ENCODE results near the gene LRRC10B.

The LRRC10B gene

GRCh38 chr11:61549662-61550568 lies 41.4 kb downstream of the LRRC10B start:
- no peak for DNase-seq

DNA sequence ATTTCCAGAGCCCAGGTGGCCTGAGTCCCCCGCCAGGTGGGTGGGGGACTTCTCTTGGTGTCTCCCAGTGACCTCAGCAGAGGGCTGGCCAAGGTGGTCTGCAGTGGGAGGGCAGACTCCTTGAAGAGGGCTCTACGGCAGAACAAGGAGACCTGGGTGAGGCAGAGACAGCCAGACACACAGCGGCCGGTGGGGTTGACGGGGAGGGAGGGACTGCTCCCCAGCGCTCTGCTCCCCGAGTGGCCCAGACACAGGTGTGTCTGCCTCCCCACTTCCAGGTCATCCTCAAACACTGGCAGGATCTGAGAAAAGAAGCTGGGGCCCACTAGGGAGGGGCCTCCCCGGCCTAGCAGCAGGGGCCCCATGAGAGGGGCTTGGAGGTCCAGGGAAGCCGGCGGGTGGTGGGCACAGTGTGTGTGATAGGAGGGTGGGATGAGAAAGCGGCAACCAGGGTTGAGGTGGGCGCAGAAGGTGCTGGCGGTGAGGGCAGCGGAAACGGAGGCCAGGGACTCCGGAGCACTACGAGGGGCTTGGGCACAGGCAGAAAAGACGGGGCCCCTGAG lies 42.2 kb downstream of the LRRC10B start:
- no peak for DNase-seq

- no peak for DNase-seq
Observed at GRCh38 chr11:61551634-61552033, 43.1 kb downstream of the LRRC10B start.

- no peak for DNase-seq
Observed at GRCh38 chr11:61552108-61552635, 43.6 kb downstream of the LRRC10B start.

DNA sequence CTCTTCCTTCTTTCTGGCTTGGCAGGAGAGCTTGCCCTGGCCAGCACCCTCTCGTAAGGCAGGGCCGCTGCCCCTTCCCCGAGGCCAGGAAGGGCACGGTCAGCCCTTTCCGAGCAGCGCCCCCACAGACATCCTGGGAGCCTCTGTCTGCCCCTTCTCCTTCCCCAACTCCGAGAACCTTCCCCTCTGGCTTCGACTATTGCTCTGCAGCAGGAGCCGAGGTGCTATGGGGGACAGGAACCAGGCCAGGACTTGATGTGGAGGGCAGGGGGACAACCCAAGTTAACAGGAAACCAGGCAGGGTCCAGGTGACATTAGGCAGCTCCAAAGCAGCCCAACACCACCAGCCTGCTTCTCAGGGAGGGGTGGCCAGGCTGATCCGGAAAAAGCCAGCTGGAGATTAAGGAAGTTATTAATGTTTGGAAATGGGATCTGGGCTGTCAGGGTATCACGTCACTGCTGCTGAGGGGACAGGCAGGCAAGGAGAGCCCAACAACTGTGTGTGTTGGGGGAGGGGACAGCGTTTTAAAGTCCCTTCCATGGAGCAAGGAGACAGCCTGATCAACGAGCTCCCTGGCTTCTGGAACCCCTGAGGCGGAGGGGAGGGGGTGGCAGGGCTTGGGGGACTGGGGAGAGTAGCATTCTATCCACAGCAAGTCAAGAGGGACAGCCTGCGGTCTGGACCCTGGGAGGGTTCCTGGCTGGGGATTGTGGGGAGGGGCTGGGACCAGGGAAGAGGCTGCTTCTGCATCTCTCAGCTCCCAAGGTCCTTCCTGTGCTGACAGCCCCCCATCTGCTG lies 45.0 kb downstream of the LRRC10B start:
- DNase-seq, result no peak

GRCh38 chr11:61554172-61554988 lies 45.8 kb downstream of the LRRC10B start:
- no peak for DNase-seq

DNA sequence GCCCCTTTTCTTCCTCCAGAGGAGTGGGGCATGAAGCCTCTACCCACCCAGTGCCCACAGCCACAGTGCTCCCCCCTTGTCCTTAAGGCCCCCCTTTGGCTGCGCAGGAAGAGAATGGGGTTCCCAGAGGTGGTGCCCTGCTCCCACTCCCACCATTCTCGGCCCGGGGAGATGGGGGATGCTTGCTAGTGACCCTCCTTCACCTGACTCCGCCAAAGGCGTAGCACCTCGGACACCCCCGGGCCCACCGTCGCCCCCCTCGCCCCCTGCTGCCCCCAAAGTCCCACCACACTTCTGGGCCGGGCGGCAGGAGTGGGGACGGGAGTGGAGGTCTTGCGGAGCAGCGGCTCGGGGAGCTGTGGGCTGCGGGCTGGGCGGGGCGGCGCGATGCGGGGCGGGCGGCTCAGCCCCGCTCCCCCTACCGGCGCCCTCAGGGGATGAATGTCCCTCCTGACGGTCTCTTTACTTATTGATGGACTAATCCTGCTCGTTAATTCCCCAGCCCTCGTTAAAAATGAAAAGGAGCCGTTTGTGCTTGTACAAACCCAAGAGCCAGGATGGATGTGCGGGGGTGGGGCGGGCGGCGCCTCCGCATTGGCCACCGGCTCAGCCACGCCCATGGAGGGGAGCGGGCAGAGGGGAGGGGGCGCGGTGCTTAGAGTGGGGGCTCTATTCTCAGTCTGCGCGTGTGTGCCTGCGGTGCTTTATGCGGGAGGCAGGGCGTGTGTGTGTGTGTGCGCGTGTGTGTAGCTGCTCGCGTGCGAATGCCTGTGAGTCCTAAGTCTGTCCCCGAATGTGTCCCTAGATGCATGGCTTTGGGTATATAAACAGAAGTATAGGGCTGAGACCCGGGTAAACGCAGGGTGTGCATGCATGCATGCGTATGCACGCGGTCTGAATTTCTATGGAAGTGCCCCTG lies 46.8 kb downstream of the LRRC10B start:
- DNase-seq, result no peak

GRCh38 chr11:61555978-61556377 lies 47.4 kb downstream of the LRRC10B start:
- no peak for DNase-seq

DNA sequence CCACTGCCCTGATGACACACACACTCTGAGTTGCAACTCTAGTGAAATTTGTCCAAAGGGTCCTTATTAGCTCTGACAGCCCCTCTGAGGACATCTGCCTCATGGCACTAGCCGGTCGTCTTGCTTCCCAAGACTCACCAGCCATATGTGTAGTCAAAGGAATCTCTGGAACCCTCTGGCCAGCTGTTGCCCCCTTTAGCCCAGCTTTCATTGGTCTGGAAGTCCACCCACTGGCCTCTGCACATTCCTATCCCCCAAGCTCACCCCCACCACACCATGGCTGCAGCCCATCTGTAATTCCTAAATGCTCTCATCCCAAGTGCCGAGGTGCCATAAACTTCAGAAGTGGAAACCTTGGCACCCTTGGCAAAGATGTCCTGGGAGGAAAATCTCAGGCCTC lies 48.1 kb downstream of the LRRC10B start:
- DNase-seq, result no peak

All from Kasumi-1 (cell line).